ENCODE results near the gene KANK4.

KANK4 gene

DNA sequence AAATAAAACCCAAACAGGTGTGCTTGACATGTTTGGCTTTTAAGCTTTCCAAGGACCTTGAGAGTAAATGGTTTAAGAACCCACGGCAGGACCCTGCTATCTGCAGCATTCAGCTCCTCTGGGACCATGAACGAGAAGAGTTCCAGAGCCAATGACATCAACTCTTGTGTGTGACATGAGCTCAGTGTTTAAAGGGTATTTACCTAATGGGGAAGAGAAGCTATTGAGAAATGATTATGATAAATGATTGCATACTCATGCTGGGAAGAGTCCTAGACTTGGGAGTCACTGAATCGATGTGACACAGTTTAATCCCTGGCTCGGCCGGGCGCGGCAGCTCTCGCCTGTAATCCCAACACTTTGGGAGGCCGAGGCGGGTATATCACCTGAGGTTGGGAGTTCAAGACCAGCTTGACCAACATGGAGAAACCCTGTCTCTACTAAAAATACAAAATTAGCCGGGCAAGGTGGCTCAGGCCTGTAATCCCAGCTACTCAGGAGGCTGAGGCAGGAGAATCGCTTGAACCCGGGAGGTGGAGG is 55.4 kb downstream of the KANK4 start:
- TF ChIP-seq TEAD4 (IDR thresholded peaks at IDR 0.05): no peak

DNA sequence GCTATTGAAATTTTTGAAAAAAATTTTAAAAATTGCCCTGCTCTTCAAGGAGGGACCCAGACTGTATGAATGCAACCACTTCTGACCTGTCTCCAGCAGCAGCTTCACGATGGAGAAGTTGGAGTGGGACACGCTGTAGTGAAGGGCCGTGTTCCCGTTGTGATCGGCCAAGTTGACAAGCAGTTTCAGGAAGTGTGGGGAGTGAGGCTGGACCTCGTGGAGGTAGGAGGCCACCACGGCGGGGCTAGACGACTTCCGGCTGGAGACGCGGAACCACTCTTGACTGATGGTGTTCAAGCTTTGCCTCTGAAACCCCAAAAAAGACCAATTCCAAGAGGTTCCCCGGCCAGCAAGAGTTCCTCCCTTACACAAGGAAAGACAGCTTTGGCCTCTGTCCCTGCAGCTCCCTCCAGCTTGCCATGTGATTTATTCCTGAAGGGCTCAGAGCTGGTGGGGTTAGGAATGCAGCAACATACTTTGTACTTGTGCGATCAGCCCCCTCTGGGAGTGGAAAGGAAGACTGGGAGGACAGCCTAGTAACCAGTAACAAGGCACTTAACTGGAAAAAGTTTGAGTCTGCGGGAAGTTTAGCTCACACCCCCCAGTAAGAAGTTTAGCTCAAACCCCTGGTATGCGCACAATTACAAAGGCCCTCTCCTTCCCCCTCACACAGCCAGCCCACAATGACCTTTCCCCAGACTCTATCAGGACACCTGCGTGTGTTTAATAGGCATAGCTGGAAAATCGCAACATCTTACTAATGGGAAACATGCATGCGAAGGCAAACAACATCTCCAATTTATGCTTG is 56.0 kb downstream of the KANK4 start:
- TF ChIP-seq, protein P1, sequence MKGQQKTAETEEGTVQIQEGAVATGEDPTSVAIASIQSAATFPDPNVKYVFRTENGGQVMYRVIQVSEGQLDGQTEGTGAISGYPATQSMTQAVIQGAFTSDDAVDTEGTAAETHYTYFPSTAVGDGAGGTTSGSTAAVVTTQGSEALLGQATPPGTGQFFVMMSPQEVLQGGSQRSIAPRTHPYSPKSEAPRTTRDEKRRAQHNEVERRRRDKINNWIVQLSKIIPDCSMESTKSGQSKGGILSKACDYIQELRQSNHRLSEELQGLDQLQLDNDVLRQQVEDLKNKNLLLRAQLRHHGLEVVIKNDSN (IDR thresholded peaks at IDR 0.05): no peak
- TF ChIP-seq, protein P2, sequence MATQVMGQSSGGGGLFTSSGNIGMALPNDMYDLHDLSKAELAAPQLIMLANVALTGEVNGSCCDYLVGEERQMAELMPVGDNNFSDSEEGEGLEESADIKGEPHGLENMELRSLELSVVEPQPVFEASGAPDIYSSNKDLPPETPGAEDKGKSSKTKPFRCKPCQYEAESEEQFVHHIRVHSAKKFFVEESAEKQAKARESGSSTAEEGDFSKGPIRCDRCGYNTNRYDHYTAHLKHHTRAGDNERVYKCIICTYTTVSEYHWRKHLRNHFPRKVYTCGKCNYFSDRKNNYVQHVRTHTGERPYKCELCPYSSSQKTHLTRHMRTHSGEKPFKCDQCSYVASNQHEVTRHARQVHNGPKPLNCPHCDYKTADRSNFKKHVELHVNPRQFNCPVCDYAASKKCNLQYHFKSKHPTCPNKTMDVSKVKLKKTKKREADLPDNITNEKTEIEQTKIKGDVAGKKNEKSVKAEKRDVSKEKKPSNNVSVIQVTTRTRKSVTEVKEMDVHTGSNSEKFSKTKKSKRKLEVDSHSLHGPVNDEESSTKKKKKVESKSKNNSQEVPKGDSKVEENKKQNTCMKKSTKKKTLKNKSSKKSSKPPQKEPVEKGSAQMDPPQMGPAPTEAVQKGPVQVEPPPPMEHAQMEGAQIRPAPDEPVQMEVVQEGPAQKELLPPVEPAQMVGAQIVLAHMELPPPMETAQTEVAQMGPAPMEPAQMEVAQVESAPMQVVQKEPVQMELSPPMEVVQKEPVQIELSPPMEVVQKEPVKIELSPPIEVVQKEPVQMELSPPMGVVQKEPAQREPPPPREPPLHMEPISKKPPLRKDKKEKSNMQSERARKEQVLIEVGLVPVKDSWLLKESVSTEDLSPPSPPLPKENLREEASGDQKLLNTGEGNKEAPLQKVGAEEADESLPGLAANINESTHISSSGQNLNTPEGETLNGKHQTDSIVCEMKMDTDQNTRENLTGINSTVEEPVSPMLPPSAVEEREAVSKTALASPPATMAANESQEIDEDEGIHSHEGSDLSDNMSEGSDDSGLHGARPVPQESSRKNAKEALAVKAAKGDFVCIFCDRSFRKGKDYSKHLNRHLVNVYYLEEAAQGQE (IDR thresholded peaks at IDR 0.05; ENCODE audit: low read depth): no peak
- TF ChIP-seq TAF1 (IDR thresholded peaks at IDR 0.05; ENCODE audit: low read depth) (no peak), EP300 (IDR thresholded peaks at IDR 0.05; ENCODE audit: borderline replicate concordance) (no peak), EGR1 (IDR thresholded peaks at IDR 0.05) (no peak), CREB1 (IDR thresholded peaks at IDR 0.05; ENCODE audit: low read depth) (no peak), ZBTB7A (IDR thresholded peaks at IDR 0.05; ENCODE audit: low read depth) (no peak), TCF12 (IDR thresholded peaks at IDR 0.05; ENCODE audit: low read depth) (no peak), FOXM1 (IDR thresholded peaks at IDR 0.05; ENCODE audit: borderline replicate concordance, low read depth) (no peak), TEAD4 (IDR thresholded peaks at IDR 0.05) (no peak), CEBPB (IDR thresholded peaks at IDR 0.05) (no peak), NFIC (IDR thresholded peaks at IDR 0.05) (no peak), YY1 (IDR thresholded peaks at IDR 0.05; ENCODE audit: low read depth) (no peak), RAD21 (IDR thresholded peaks at IDR 0.05; ENCODE audit: low read depth) (no peak)
- TF ChIP-seq, protein P3, sequence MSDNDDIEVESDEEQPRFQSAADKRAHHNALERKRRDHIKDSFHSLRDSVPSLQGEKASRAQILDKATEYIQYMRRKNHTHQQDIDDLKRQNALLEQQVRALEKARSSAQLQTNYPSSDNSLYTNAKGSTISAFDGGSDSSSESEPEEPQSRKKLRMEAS (IDR thresholded peaks at IDR 0.05): no peak

DNA sequence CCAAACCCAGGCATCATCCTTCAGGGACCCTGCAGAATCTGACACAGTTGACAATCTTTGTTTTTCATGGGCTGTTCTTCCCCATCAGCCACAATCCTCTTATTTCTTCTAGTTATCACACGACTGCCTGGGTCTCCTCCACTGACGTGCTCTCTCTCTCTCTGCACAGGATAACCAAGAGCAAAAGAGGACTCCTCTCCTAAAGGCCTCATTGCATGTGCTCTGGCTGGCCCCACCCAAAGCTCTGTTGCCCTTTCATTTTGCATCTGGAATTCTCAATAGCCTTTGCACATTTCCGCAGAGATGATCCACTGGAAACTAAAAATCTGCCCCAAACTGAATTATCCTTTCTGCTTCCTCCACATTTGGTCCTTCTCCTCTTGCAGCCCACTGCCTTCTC is 58.5 kb downstream of the KANK4 start:
- no peak for TF ChIP-seq ZBTB7A (IDR thresholded peaks at IDR 0.05; ENCODE audit: low read depth)
- TF ChIP-seq FOXM1 (IDR thresholded peaks at IDR 0.05; ENCODE audit: borderline replicate concordance, low read depth): no peak
- no peak for TF ChIP-seq CREB1 (IDR thresholded peaks at IDR 0.05; ENCODE audit: low read depth)
- TF ChIP-seq TCF12 (IDR thresholded peaks at IDR 0.05; ENCODE audit: low read depth): no peak
- TF ChIP-seq, protein P3 (IDR thresholded peaks at IDR 0.05): no peak
- no peak for TF ChIP-seq NFIC (IDR thresholded peaks at IDR 0.05)
- TF ChIP-seq EP300 (IDR thresholded peaks at IDR 0.05; ENCODE audit: borderline replicate concordance): no peak
- TF ChIP-seq RAD21 (IDR thresholded peaks at IDR 0.05; ENCODE audit: low read depth): no peak
- TF ChIP-seq TAF1 (IDR thresholded peaks at IDR 0.05; ENCODE audit: low read depth): no peak
- TF ChIP-seq CEBPB (IDR thresholded peaks at IDR 0.05): no peak
- TF ChIP-seq, protein P1 (IDR thresholded peaks at IDR 0.05): no peak
- TF ChIP-seq EGR1 (IDR thresholded peaks at IDR 0.05): no peak
- TF ChIP-seq, protein P2 (IDR thresholded peaks at IDR 0.05; ENCODE audit: low read depth): no peak
- no peak for TF ChIP-seq TEAD4 (IDR thresholded peaks at IDR 0.05)

DNA sequence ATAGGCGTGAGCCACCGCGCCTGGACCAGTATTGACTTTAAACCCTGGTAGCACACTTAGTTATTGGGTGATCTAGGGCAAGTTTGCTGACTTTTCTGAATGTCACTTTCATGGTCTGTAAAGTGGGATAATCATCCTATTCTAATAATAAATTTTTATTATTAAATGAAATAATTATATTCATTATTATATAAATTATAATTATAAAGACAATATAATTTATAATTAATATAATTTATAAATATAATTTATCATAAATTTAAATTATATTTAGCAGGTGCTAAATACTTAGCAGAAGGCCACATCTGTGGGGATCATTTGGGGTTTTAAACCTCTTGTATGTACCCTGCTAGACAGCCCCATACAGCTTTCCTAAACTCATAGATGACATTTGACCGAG is 59.7 kb downstream of the KANK4 start:
- TF ChIP-seq EGR1 (IDR thresholded peaks at IDR 0.05) (no peak), FOXM1 (IDR thresholded peaks at IDR 0.05; ENCODE audit: borderline replicate concordance, low read depth) (no peak), YY1 (IDR thresholded peaks at IDR 0.05; ENCODE audit: low read depth) (no peak), TAF1 (IDR thresholded peaks at IDR 0.05; ENCODE audit: low read depth) (no peak)
- TF ChIP-seq, protein P3 (IDR thresholded peaks at IDR 0.05): no peak

DNA sequence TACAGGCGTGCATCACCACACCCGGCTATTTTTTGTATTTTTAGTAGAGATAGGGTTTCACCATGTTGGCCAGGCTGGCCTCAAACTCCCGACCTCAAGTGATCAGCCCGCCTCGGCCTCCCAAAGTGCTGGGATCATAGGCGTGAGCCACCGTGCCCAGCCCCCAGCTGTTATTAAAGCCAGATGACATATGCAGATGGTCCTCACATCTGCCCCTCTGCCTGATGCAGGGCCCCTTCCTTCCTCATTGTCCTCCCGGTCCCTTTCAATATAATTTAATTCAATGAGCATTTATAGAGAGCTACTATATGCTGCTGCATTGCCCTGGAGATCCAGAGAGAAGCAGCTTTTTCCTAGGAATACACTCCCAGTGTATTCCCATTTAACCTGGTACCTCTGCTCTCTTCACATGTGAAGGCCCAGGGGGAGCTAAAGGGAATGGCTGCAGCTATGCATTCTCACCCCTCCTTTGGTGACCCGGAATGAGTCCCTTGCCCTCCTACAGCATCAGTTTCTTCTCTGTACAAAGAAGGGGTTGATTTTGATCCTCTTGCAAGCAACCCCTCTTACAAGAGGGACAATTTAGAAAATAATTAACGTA is 69.0 kb downstream of the KANK4 start:
- TF ChIP-seq CEBPB (IDR thresholded peaks at IDR 0.05) (no peak), EP300 (IDR thresholded peaks at IDR 0.05; ENCODE audit: borderline replicate concordance) (no peak), EGR1 (IDR thresholded peaks at IDR 0.05) (no peak), YY1 (IDR thresholded peaks at IDR 0.05; ENCODE audit: low read depth) (no peak), FOXM1 (IDR thresholded peaks at IDR 0.05; ENCODE audit: borderline replicate concordance, low read depth) (no peak)
